Body of pancreas (tissue), 4 donors: ENCODE results near the gene APOC4.

Source experiments
- CTCF ChIP-seq, 7 experiments: fragments of 450-650 bp in 4 of 7; fragments of 200-600 bp in 3 of 7; sonication (generic) in 3 of 7; IDR thresholded peaks; one replicate each; pipeline ENCODE4 v1.5.1; 2016 to 2019; ENCODE audit warnings: antibody characterized with exemption in 7 of 7
- POLR2A ChIP-seq, 3 donors: fragments of 450-650 bp; IDR thresholded peaks; one replicate each; pipeline ENCODE4 v1.6.1; 2016; ENCODE audit warnings: antibody characterized with exemption in 3 of 3, mild to moderate bottlenecking in 2 of 3

- TF ChIP-seq CTCF (IDR thresholded peaks at IDR 0.05) (no peak), POLR2A (IDR thresholded peaks at IDR 0.05) (no peak)
Observed at GRCh38 chr19:44972802-44973201, 30.8 kb downstream of the APOC4 start.
